ENCODE data around the gene NFATC4. TPM values are rescaled to one million over a fixed set of nuclear protein-coding genes. Genes with fewer than 3 reads are reported as not detected.

NFATC4 gene
- total RNA-seq, 4 donors from 2014 or later: 20.9 to 33.5 (median 26.1) TPM

GRCh38 chr14:24397639-24398292, 29.8 kb downstream of the NFATC4 start:
- no peak for TF ChIP-seq CTCF (IDR thresholded peaks at IDR 0.05; ENCODE audit: low read depth)

- TF ChIP-seq CTCF (IDR thresholded peaks at IDR 0.05; ENCODE audit: low read depth): no peak
These were observed 30.3 kb downstream of the NFATC4 start for GRCh38 chr14:24398293-24398652.

- TF ChIP-seq CTCF (IDR thresholded peaks at IDR 0.05; ENCODE audit: low read depth): no peak
These were observed 30.9 kb downstream of the NFATC4 start, which contains the start of gene NYNRIN for GRCh38 chr14:24398653-24399446. NYNRIN (plus strand) TSS chr14:24399003; CDS start chr14:24399247, 244 bp downstream.

GRCh38 chr14:24399447-24399822, 31.5 kb downstream of the NFATC4 start:
- TF ChIP-seq CTCF (IDR thresholded peaks at IDR 0.05; ENCODE audit: low read depth): no peak

GRCh38 chr14:24399999-24400718, 32.2 kb downstream of the NFATC4 start:
- TF ChIP-seq CTCF (IDR thresholded peaks at IDR 0.05; ENCODE audit: low read depth): no peak

GRCh38 chr14:24401810-24402702, 34.1 kb downstream of the NFATC4 start:
- TF ChIP-seq CTCF (IDR thresholded peaks at IDR 0.05; ENCODE audit: low read depth): no peak

All from subcutaneous adipose tissue (tissue), 4 donors.